ENCODE data around the gene ZNF74. TPM values are rescaled to one million over a fixed set of nuclear protein-coding genes. Genes with fewer than 3 reads are reported as not detected.

The ZNF74 gene
- total RNA-seq, 1 donor = 1.2 TPM

- Histone ChIP-seq H3K4me1 (ENCODE audit: insufficient read depth, low read length) (peaks cover 21% of the 10 kb centered on the region), H3K4me3 (ENCODE audit: low read length) (no peak overlapping the region), H3K27me3 (ENCODE audit: insufficient read depth, low read length) (peaks cover 38% of the 10 kb centered on the region), H3K9me3 (ENCODE audit: low read depth, low read length) (no peaks in the 10 kb centered on the region)
These were observed 43.0 kb downstream of the ZNF74 start for GRCh38 chr22:20436768-20437612.

- H3K9me3 ChIP-seq (ENCODE audit: low read depth, low read length) = no peaks in the 10 kb centered on the region
- peaks cover 21% of the 10 kb centered on the region for H3K4me1 ChIP-seq (ENCODE audit: insufficient read depth, low read length)
- H3K27me3 ChIP-seq (ENCODE audit: insufficient read depth, low read length) = peaks cover 35% of the 10 kb centered on the region
- H3K4me3 ChIP-seq (ENCODE audit: low read length) = no peak within 1 kb of the TSS
These were observed 43.9 kb downstream of the ZNF74 start, which contains the start of gene SCARF2 for GRCh38 chr22:20437613-20438426. TSS of gene SCARF2 (minus strand) at chr22:20437825. CDS start at chr22:20437754, 71 bp downstream.

- Histone ChIP-seq H3K9me3 (ENCODE audit: low read depth, low read length) (no peaks in the 10 kb centered on the region), H3K4me3 (ENCODE audit: low read length) (no peak overlapping the region), H3K4me1 (ENCODE audit: insufficient read depth, low read length) (peaks cover 21% of the 10 kb centered on the region), H3K27me3 (ENCODE audit: insufficient read depth, low read length) (peaks cover 35% of the 10 kb centered on the region)
These were observed 44.4 kb downstream of the ZNF74 start for GRCh38 chr22:20438427-20438677.

- no peak overlapping the region for H3K4me3 ChIP-seq (ENCODE audit: low read length)
- peaks cover 35% of the 10 kb centered on the region for H3K27me3 ChIP-seq (ENCODE audit: insufficient read depth, low read length)
- no peaks in the 10 kb centered on the region for H3K9me3 ChIP-seq (ENCODE audit: low read depth, low read length)
- H3K4me1 ChIP-seq (ENCODE audit: insufficient read depth, low read length) = peaks cover 21% of the 10 kb centered on the region
These were observed 44.9 kb downstream of the ZNF74 start for GRCh38 chr22:20438678-20439492.

GRCh38 chr22:20439556-20439927 lies 45.6 kb downstream of the ZNF74 start:
- Histone ChIP-seq H3K4me1 (ENCODE audit: insufficient read depth, low read length) (peaks cover 21% of the 10 kb centered on the region), H3K4me3 (ENCODE audit: low read length) (no peak overlapping the region), H3K27me3 (ENCODE audit: insufficient read depth, low read length) (peaks cover 32% of the 10 kb centered on the region), H3K9me3 (ENCODE audit: low read depth, low read length) (no peaks in the 10 kb centered on the region)

- Histone ChIP-seq H3K4me3 (ENCODE audit: low read length) (no peak overlapping the region), H3K9me3 (ENCODE audit: low read depth, low read length) (no peaks in the 10 kb centered on the region), H3K27me3 (ENCODE audit: insufficient read depth, low read length) (peaks cover 27% of the 10 kb centered on the region), H3K4me1 (ENCODE audit: insufficient read depth, low read length) (peaks cover 21% of the 10 kb centered on the region)
These were observed 46.1 kb downstream of the ZNF74 start for GRCh38 chr22:20439928-20440575.

- peaks cover 21% of the 10 kb centered on the region for H3K4me1 ChIP-seq (ENCODE audit: insufficient read depth, low read length)
- H3K9me3 ChIP-seq (ENCODE audit: low read depth, low read length) = no peaks in the 10 kb centered on the region
- no peak overlapping the region for H3K4me3 ChIP-seq (ENCODE audit: low read length)
- peaks cover 19% of the 10 kb centered on the region for H3K27me3 ChIP-seq (ENCODE audit: insufficient read depth, low read length)
These were observed 47.0 kb downstream of the ZNF74 start for GRCh38 chr22:20440637-20441591.

GRCh38 chr22:20441631-20442484 lies 47.9 kb downstream of the ZNF74 start:
- Histone ChIP-seq H3K4me3 (ENCODE audit: low read length) (no peak overlapping the region), H3K4me1 (ENCODE audit: insufficient read depth, low read length) (peaks cover 11% of the 10 kb centered on the region), H3K27me3 (ENCODE audit: insufficient read depth, low read length) (peaks cover 12% of the 10 kb centered on the region), H3K9me3 (ENCODE audit: low read depth, low read length) (no peaks in the 10 kb centered on the region)

- Histone ChIP-seq H3K27me3 (ENCODE audit: insufficient read depth, low read length) (peaks cover 7% of the 10 kb centered on the region), H3K4me3 (ENCODE audit: low read length) (no peak overlapping the region), H3K4me1 (ENCODE audit: insufficient read depth, low read length) (peaks cover 6% of the 10 kb centered on the region), H3K9me3 (ENCODE audit: low read depth, low read length) (no peaks in the 10 kb centered on the region)
These were observed 48.7 kb downstream of the ZNF74 start for GRCh38 chr22:20442485-20443284.

- H3K4me3 ChIP-seq (ENCODE audit: low read length) = no peak overlapping the region
- H3K27me3 ChIP-seq (ENCODE audit: insufficient read depth, low read length) = no peaks in the 10 kb centered on the region
- H3K9me3 ChIP-seq (ENCODE audit: low read depth, low read length) = no peaks in the 10 kb centered on the region
- H3K4me1 ChIP-seq (ENCODE audit: insufficient read depth, low read length) = no peaks in the 10 kb centered on the region
These were observed 50.4 kb downstream of the ZNF74 start for GRCh38 chr22:20444325-20444724.

- Histone ChIP-seq H3K4me3 (ENCODE audit: low read length) (no peak overlapping the region), H3K9me3 (ENCODE audit: low read depth, low read length) (no peaks in the 10 kb centered on the region), H3K27me3 (ENCODE audit: insufficient read depth, low read length) (no peaks in the 10 kb centered on the region), H3K4me1 (ENCODE audit: insufficient read depth, low read length) (no peaks in the 10 kb centered on the region)
These were observed 52.5 kb downstream of the ZNF74 start for GRCh38 chr22:20446383-20446970.

- Histone ChIP-seq H3K27me3 (ENCODE audit: insufficient read depth, low read length) (no peaks in the 10 kb centered on the region), H3K4me3 (ENCODE audit: low read length) (no peak overlapping the region), H3K9me3 (ENCODE audit: low read depth, low read length) (no peaks in the 10 kb centered on the region), H3K4me1 (ENCODE audit: insufficient read depth, low read length) (no peaks in the 10 kb centered on the region)
These were observed 54.7 kb downstream of the ZNF74 start for GRCh38 chr22:20448630-20449029.
